HEK293 (cell line): Measurements from ENCODE around the gene PTTG1.
A peak's percentile ranks its signal among the peaks of the same experiment; 100 is the strongest.

ENCODE experiments used
- GLI4 ChIP-seq: fragments of 450-650 bp; formaldehyde crosslinking; IDR thresholded peaks from 2 replicates; pipeline ENCODE4 v1.5.1; 2016; ENCODE audit warnings: missing biosample characterization, missing genetic modification characterization
- HOXC10 ChIP-seq: sonication (generic); formaldehyde crosslinking; IDR thresholded peaks from 2 replicates; pipeline ENCODE4 v1.8.1; 2023; ENCODE audit warnings: mild to moderate bottlenecking, missing genetic modification reagents
- KLF1 ChIP-seq: fragments of 450-650 bp; formaldehyde crosslinking; IDR thresholded peaks from 2 replicates; pipeline ENCODE4 v1.5.1; 2016; ENCODE audit warnings: missing biosample characterization, missing genetic modification characterization
- SP7 ChIP-seq: fragments of 450-650 bp; formaldehyde crosslinking; IDR thresholded peaks from 2 replicates; pipeline ENCODE4 v1.5.1; 2016; ENCODE audit warnings: missing biosample characterization, missing genetic modification characterization
- TRIM28 ChIP-seq: IDR thresholded peaks from 2 replicates; pipeline ENCODE4 v1.6.1; 2011; ENCODE audit warnings: low read length, control low read depth, borderline replicate concordance
- ZBTB1 ChIP-seq: fragments of 450-650 bp; formaldehyde crosslinking; IDR thresholded peaks from 2 replicates; pipeline ENCODE4 v1.5.1; 2016; ENCODE audit warnings: missing biosample characterization, missing genetic modification characterization
- ZBTB10 ChIP-seq: fragments of 450-650 bp; formaldehyde crosslinking; IDR thresholded peaks from 2 replicates; pipeline ENCODE4 v1.5.1; 2016; ENCODE audit warnings: missing biosample characterization, missing genetic modification characterization
- ZBTB17 ChIP-seq: fragments of 450-650 bp; formaldehyde crosslinking; IDR thresholded peaks from 2 replicates; pipeline ENCODE4 v1.5.1; 2016; ENCODE audit warnings: missing biosample characterization, missing genetic modification characterization
- ZBTB6 ChIP-seq: fragments of 450-650 bp; formaldehyde crosslinking; IDR thresholded peaks from 2 replicates; pipeline ENCODE4 v1.5.1; 2017; ENCODE audit warnings: missing biosample characterization, missing genetic modification characterization
- ZNF112 ChIP-seq: fragments of 450-650 bp; formaldehyde crosslinking; IDR thresholded peaks from 2 replicates; pipeline ENCODE4 v1.5.0; 2017; ENCODE audit warnings: missing biosample characterization, missing genetic modification characterization
- ZNF114 ChIP-seq: fragments of 450-650 bp; formaldehyde crosslinking; IDR thresholded peaks from 2 replicates; pipeline ENCODE4 v1.5.0; 2017; ENCODE audit warnings: missing biosample characterization, missing genetic modification characterization
- ZNF133 ChIP-seq: fragments of 450-650 bp; formaldehyde crosslinking; IDR thresholded peaks from 2 replicates; pipeline ENCODE4 v1.5.1; 2016; ENCODE audit warnings: missing biosample characterization, missing genetic modification characterization
- ZNF157 ChIP-seq: fragments of 450-650 bp; formaldehyde crosslinking; IDR thresholded peaks from 2 replicates; pipeline ENCODE4 v1.5.1; 2016; ENCODE audit warnings: missing biosample characterization, missing genetic modification characterization
- ZNF184 ChIP-seq: fragments of 450-650 bp; IDR thresholded peaks from 2 replicates; pipeline ENCODE4 v1.5.1; 2018; ENCODE audit warnings: missing biosample characterization, mild to moderate bottlenecking, missing genetic modification characterization
- ZNF2 ChIP-seq: fragments of 450-650 bp; formaldehyde crosslinking; IDR thresholded peaks from 2 replicates; pipeline ENCODE4 v1.5.1; 2016; ENCODE audit warnings: missing biosample characterization, missing genetic modification characterization
- ZNF214 ChIP-seq: fragments of 450-650 bp; formaldehyde crosslinking; IDR thresholded peaks from 2 replicates; pipeline ENCODE4 v1.5.1; 2017; ENCODE audit warnings: missing biosample characterization, mild to moderate bottlenecking, missing genetic modification characterization, borderline replicate concordance
- ZNF341 ChIP-seq: fragments of 450-650 bp; formaldehyde crosslinking; IDR thresholded peaks from 2 replicates; pipeline ENCODE4; 2016; ENCODE audit warnings: low read depth, missing biosample characterization, missing genetic modification characterization
- ZNF394 ChIP-seq: fragments of 450-650 bp; formaldehyde crosslinking; IDR thresholded peaks from 2 replicates; pipeline ENCODE4 v1.5.1; 2016; ENCODE audit warnings: missing biosample characterization, missing genetic modification characterization, mild to moderate bottlenecking, moderate library complexity, borderline replicate concordance
- ZNF416 ChIP-seq: fragments of 450-650 bp; formaldehyde crosslinking; IDR thresholded peaks from 2 replicates; pipeline ENCODE4 v1.5.1; 2016; ENCODE audit warnings: missing biosample characterization, missing genetic modification characterization
- ZNF449 ChIP-seq: fragments of 450-650 bp; formaldehyde crosslinking; IDR thresholded peaks from 2 replicates; pipeline ENCODE4 v1.5.1; 2017; ENCODE audit warnings: missing biosample characterization, mild to moderate bottlenecking, missing genetic modification characterization, moderate library complexity
- ZNF529 ChIP-seq: fragments of 450-650 bp; formaldehyde crosslinking; IDR thresholded peaks from 2 replicates; pipeline ENCODE4 v1.5.1; 2017; ENCODE audit warnings: missing genetic modification characterization, missing biosample characterization; ENCODE audit not compliant: insufficient replicate concordance
- ZNF548 ChIP-seq: fragments of 450-650 bp; formaldehyde crosslinking; IDR thresholded peaks from 2 replicates; pipeline ENCODE4 v1.5.1; 2016; ENCODE audit warnings: missing biosample characterization, missing genetic modification characterization
- ZNF549 ChIP-seq: fragments of 450-650 bp; IDR thresholded peaks from 2 replicates; pipeline ENCODE4 v1.5.1; 2018; ENCODE audit warnings: missing biosample characterization, missing genetic modification characterization, mild to moderate bottlenecking, inconsistent platforms, moderate library complexity
- ZNF555 ChIP-seq: fragments of 450-650 bp; formaldehyde crosslinking; conservative IDR thresholded peaks from 2 replicates; pipeline ENCODE4 v1.5.1; 2017; ENCODE audit warnings: missing biosample characterization, mild to moderate bottlenecking, missing genetic modification characterization, inconsistent platforms
- ZNF596 ChIP-seq: fragments of 450-650 bp; IDR thresholded peaks from 2 replicates; pipeline ENCODE4 v1.5.0; 2018; ENCODE audit warnings: missing biosample characterization, mild to moderate bottlenecking, missing genetic modification characterization, moderate library complexity
- ZNF610 ChIP-seq: fragments of 450-650 bp; formaldehyde crosslinking; IDR thresholded peaks from 2 replicates; pipeline ENCODE4 v1.5.1; 2016; ENCODE audit warnings: missing biosample characterization, missing genetic modification characterization, borderline replicate concordance
- ZNF621 ChIP-seq: fragments of 450-650 bp; formaldehyde crosslinking; IDR thresholded peaks from 2 replicates; pipeline ENCODE4 v1.5.1; 2017; ENCODE audit warnings: missing biosample characterization, missing genetic modification characterization
- ZNF664 ChIP-seq: fragments of 450-650 bp; formaldehyde crosslinking; IDR thresholded peaks from 2 replicates; pipeline ENCODE4 v1.5.1; 2016; ENCODE audit warnings: missing biosample characterization, missing genetic modification characterization
- ZNF670 ChIP-seq: fragments of 450-650 bp; formaldehyde crosslinking; IDR thresholded peaks from 2 replicates; pipeline ENCODE4 v1.5.1; 2016; ENCODE audit warnings: missing biosample characterization, missing genetic modification characterization, low read depth
- ZNF707 ChIP-seq: fragments of 450-650 bp; formaldehyde crosslinking; IDR thresholded peaks from 2 replicates; pipeline ENCODE4 v1.5.1; 2016; ENCODE audit warnings: missing biosample characterization, missing genetic modification characterization
- ZNF776 ChIP-seq: fragments of 450-650 bp; formaldehyde crosslinking; IDR thresholded peaks from 2 replicates; pipeline ENCODE4 v1.5.0; 2017; ENCODE audit warnings: missing biosample characterization, missing genetic modification characterization, borderline replicate concordance
- ZNF830 ChIP-seq: fragments of 450-650 bp; IDR thresholded peaks from 2 replicates; pipeline ENCODE4 v1.5.0; 2018; ENCODE audit warnings: missing biosample characterization, missing genetic modification characterization, low read depth, mild to moderate bottlenecking, moderate library complexity
- ZSCAN4 ChIP-seq: fragments of 450-650 bp; formaldehyde crosslinking; IDR thresholded peaks from 2 replicates; pipeline ENCODE4 v1.5.1; 2017; ENCODE audit warnings: missing biosample characterization, missing genetic modification characterization

Gene PTTG1

GRCh38 chr5:160399402-160400353 lies 22.0 kb upstream of the PTTG1 start, which contains the start of gene FAM200C (continued):
- TF ChIP-seq ZNF449 (no peak), ZNF214 (tag by site-specific recombination) (no peak), ZSCAN4 (tag by site-specific recombination) (0 out of 2 replicates have a peak, but pooled peaks have one; percentile 15), ZNF341 (no peak), KLF1 (tag by site-specific recombination) (0 out of 2 replicates have a peak, but pooled peaks have one; percentile 35), ZNF670 (tag by site-specific recombination) (no peak), ZNF596 (no peak), ZNF529 (tag by site-specific recombination) (no peak), ZNF2 (peak; percentile 83; the same call in 1 of the 2 replicates), ZNF621 (tag by site-specific recombination) (no peak), ZNF133 (tag by site-specific recombination) (no peak), GLI4 (tag by site-specific recombination) (no peak), ZNF157 (tag by site-specific recombination) (no peak), ZNF610 (tag by site-specific recombination) (no peak), ZBTB1 (tag by site-specific recombination) (no peak), ZNF664 (tag by site-specific recombination) (no peak), ZBTB6 (no peak), ZNF114 (tag by site-specific recombination) (no peak), ZNF112 (tag by site-specific recombination) (no peak), TRIM28 (0 out of 2 replicates have a peak, but pooled peaks have one; percentile 25), ZNF707 (tag by site-specific recombination) (no peak), ZNF548 (tag by site-specific recombination) (no peak), ZNF555 (tag by site-specific recombination) (no peak), HOXC10 (no peak), ZBTB17 (tag by site-specific recombination) (peak; percentile 60; the same call in 1 of the 2 replicates), ZNF776 (tag by site-specific recombination) (no peak), ZNF830 (tag by site-specific recombination) (no peak), ZNF184 (no peak), ZNF394 (tag by site-specific recombination) (peak; percentile 73; the same call in 1 of the 2 replicates), ZNF549 (tag by site-specific recombination) (no peak), ZBTB10 (tag by site-specific recombination) (no peak), ZNF416 (tag by site-specific recombination) (no peak), SP7 (tag by site-specific recombination) (peak; percentile 78)
